Measurements from ENCODE around the gene C19orf85.
A peak's percentile ranks its signal among the peaks of the same experiment; 100 is the strongest.

The C19orf85 gene

DNA sequence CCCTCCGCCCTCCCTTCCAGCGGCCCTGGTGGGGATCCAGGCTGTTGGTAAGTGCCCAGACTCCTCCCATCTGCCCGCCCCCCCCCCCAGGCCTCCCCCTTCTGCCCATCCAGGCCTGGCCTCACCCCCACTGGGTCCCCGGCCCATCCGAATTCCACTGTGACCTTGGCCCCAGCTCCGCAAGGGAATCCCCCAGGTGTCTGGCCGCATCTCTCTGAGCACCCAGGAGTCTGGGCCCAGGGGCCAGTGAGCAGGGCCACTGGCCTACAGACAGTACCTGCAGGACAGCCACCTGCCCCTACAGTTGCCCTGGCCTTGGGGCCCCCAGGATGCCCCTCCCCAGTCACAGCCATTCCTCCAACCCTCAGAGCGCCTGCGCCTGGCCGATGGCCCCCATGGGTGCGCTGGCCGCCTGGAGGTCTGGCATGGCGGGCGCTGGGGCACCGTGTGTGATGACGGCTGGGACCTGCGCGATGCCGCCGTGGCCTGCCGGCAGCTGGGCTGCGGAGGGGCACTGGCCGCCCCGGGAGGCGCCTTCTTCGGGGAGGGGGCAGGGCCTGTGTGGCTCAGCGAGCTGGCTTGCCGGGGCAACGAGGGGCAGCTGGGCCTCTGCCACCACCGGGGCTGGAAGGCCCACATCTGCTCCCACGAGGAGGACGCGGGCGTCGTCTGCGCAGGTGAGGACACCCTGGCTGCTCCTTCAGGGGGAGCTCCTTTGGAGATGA, 24.6 kb upstream of the C19orf85 start:
- DNase-seq = no peak

DNA sequence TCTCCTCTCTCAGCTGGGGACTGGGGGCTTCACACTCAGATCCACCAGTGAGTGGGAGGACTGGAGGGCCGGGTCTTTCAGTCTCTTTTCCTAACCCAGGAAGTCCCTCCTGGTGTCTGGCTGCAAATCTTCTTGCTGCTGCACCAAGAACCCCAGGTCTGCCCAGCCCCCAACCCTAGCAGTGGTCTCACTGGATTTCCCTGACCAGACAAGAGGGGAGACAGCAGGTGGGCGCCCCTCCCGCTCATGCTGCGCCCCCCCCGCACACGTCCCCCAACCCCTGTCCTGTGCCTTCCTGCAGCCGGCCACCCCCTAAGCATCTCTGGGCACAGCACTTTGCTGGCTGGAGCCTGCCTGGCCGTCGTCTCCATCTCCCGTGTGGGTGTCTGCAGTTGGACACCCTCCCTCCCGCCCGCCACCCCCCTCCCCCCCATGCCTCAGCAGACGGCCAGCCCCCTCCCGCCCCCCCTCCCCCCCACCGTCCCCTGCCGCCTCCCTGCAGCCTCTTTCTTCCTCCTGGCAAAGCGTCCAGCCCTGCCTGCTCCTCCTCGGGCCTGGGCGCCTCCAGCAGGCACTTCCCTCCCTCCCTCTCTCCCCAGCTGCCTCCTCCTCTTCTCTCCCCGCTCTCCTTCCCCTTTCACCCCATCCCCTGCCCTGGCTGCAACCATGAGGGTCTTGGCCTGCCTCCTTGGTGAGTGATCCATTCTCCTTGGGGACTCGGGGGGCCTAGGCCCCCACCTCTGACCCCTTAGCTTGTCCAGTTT, 23.6 kb upstream of the C19orf85 start, which contains the start of gene SSC5D:
Gene SSC5D (plus strand): TSS at position 513 of the 764 bp plus-strand sequence. CDS start 154 bp downstream, at position 667.
- DNase-seq = no peak

DNA sequence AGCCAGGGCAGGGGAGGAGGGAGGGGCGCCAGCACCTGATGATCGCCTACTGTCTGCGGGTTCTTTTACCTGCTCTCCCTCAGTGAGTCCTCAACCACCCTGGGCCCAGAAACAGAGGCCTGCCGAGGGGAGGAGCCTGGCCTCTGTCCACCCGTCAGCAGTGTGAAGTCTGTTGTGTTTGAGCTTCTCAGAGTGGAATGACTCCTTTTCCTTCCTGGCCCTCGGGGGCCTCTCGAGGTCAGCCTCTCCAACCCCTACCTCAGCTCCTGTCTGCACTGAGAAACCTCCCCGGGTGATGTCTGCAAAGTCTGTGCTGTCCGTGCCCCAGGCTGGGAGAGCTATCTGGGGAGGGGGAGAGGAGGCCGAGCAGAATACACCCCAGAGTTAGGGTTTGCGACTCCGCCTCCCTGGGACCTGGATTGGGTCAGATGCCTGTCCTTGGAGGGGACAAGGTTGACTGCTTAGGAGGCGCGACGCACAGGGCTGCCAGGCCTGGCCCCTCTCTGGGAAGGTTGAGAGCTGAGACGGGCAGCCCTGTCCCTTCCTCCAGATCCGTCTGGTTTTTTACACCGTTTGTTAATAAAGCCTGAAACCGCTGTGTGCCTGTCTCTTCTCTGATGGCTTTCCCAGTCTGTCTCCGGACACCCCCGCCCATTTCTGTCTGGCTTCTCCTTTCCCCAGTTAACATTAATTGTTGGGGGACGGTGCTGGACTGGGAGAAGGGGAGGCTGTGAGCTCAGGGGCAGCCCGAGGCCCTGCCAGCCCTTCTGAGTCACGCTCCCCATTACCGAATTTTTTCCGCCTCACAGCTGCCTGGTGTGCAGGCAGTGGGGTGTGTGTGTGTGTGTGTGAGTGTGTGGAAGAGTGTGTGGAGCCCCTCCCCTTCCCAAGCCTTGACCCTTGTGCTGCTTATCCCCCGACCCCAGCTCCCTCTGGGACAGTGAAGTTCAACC, 22.7 kb upstream of the C19orf85 start:
- DNase-seq = no peak

DNA sequence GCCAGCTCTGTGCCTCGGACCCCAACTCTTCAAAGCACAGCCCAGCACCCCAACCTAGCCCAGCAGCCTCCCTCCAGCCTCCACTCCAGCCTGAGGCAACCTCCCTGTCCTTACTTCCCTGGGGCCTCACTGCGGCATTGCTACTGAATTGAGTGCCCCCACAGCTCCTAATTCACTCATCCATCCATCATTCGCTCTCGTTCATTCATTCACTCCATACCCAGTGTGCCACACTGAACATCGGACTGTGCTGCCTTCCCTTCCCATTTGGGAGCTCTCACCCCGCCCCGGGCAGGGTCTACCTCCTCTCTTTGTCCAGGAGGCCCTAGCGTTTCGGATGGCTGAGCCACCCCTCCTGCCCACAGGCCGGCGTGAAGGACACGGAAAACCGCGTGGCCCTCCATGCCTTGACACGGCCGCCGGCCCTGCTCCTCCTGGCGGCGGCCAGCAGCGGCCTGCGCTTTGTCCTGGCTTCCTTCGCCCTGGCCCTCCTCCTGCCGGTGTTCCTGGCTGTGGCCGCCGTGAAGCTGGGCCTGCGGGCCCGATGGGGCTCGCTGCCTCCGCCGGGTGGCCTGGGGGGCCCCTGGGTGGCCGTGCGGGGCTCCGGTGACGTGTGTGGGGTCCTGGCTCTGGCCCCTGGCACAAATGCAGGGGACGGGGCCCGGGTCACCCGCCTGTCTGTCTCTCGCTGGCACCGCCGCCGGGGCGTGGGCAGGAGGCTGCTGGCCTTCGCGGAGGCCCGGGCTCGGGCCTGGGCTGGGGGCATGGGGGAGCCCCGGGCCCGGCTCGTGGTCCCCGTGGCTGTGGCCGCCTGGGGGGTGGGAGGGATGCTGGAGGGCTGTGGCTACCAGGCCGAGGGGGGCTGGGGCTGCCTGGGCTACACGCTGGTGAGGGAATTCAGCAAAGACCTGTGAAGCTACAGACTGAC, 21.8 kb upstream of the C19orf85 start:
- no peak for DNase-seq

DNA sequence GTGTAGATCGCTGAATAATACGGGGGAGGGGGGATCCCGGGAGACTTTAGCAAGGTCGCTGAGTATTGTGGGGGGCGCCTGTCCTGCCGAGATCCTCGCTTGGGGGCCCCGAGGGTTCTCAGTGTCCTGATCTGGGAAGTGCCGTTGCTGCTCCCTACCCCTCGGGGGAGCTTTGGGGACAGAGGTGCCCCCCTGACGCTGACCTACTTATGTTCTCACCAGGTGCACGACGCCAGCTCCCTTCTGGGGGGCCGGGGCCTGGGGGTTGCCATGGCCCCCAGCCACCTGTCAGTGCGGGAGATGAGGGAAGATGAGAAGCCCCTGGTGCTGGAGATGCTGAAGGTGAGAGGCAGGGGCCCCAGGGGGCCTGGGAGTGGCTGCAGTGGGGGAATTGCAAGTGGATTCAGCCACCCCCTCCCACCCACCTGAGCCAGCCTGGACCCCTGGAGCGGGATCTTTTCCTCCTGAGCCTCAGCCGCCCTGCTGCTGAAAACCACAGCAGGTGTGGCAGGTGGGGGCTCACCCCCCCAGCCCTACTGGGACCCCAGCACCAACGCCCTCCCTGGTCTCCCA, 21.0 kb upstream of the C19orf85 start:
- DNase-seq = no peak

DNA sequence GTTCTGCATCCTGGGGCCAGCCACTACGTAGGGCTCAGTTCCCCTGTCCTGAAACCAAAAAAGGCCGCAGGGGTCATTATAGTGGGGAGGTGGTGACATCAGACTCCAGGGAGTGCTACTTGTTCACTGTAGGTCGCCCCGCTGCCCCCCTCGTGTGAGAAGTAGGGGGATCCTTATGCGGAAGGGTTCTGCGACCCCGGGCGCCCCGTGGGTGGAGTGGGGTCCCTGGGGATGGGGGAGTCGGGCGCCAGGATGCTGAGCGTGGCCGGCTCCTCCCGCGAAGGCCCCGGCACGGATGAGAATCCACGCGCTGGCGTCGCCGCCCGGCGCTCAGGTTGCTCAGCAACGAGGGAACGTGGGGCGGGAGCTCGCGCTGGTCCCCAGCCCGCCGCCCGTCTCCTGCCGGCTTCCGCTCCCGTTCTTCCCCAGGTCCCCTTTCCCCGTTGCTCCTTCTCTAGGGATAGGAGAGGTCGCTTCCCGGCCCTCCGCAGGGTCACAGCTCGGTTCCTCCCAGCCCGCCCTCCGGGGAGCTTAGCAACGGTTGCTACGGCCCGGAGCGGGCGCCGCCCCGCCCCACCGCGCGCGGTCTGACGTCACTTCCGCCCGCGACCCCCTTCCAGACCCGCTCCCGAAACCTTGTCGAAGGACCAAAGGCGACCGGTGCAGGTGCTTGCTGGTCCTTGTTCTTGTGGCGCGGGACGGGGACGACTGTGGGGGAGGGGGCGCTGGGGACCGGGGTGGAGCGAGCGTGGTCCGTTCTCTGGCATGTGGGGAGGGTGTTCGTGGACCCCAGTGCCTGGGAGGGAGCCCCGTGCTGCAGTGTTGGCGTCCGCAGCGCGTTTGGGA, 20.3 kb upstream of the C19orf85 start, which contains the start of gene NAT14:
Gene NAT14 (plus strand): TSS at position 596 of the 846 bp plus-strand sequence. CDS start 521 bp downstream, outside the sequence.
- peak; percentile 77 for DNase-seq

DNA sequence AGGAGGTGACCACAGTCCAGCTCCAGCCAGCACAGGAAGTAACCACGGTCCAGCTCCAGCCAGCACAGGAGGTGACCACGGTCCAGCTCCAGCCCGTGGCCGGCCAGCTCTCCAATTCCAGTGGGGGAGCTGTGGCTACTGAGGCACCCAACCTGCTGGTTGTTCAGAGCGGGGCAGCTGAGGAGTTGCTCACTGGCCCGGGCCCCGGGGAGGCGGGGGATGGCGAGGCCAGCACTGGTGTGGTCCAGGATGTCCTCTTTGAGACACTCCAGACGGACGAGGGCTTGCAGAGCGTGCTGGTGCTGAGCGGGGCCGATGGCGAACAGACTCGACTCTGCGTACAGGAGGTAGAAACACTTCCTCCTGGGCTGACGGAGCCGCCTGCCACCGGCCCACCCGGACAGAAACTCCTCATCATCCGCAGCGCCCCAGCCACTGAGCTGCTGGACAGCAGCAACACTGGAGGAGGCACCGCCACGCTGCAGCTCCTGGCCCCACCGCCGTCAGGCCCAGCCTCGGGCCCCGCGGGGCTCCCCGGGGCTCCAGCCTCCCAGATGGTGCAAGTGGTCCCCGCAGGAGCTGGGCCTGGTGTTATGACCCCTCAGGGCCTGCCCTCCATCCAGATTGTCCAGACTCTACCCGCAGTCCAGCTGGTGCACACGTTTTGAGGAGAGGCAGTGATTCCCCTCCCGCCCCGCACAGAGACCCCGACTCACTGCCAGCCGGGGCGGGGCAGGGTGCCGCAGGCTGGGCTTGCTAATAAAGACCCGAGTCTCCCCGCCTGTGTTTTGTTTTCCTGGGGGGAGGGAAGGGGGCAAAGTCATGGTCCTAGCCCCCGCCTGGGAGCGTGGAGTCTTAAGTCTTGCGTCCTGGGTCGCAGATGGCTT, 19.4 kb upstream of the C19orf85 start:
- no peak for DNase-seq

DNA sequence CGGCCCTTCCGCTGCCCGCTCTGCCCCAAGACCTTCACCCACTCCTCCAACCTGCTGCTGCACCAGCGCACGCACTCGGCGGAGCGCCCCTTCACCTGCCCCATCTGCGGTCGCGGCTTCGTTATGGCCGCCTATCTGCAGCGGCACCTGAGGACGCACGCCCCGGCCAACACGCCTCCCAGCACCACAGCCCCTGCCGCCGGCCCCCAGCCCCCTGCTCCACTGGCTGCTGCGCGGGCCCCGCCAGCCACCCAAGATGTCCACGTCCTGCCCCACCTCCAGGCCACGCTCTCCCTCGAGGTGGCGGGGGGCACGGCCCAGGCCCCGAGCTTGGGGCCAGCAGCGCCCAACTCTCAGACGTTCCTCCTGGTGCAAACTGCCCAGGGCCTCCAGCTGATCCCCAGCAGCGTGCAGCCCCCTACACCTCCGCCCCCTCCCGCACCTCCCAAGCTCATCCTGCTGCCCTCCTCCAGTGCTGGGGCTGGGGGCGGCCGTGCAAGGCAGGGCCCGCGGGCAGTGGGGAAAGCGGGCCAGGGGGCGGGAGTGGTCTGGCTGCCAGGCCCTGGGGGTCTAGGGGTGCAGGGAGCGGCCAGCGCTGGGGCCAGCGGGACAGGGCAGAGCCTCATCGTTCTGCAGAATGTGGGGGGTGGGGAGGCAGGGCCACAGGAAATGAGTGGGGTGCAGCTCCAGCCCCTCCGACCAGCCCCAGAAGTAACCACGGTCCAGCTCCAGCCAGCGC, 18.6 kb upstream of the C19orf85 start:
- no peak for DNase-seq

DNA sequence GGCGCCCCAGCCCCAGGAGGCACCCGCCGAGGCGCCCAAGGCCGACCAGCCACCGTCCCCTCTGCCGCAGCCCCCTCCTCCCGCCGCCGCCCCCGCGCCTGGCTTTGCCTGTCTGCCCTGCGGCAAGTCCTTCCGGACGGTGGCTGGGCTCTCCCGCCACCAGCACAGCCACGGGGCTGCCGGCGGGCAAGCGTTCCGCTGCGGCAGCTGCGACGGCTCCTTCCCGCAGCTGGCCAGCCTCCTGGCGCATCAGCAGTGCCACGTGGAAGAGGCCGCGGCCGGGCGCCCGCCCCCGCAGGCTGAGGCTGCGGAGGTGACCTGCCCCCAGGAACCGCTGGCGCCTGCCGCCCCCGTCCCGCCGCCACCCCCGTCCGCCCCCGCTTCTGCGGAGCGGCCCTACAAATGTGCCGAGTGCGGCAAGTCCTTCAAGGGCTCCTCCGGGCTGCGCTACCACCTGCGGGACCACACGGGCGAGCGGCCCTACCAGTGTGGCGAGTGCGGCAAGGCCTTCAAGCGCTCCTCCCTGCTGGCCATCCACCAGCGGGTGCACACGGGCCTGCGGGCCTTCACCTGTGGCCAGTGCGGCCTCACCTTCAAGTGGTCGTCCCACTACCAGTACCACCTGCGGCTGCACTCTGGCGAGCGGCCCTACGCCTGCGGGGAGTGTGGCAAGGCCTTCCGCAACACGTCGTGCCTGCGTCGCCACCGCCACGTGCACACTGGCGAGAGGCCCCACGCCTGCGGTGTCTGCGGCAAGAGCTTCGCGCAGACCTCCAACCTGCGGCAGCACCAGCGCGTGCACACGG, 17.8 kb upstream of the C19orf85 start:
- no peak for DNase-seq

DNA sequence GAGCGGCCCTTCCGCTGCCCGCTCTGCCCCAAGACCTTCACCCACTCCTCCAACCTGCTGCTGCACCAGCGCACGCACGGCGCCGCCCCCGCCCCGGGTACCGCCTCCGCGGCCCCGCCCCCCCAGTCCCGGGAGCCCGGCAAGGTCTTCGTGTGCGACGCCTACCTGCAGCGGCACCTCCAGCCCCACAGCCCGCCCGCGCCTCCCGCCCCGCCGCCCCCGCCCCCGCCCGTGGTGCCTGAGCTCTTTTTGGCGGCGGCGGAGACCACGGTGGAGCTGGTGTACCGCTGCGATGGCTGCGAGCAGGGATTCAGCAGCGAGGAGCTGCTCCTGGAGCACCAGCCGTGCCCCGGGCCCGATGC, 17.2 kb upstream of the C19orf85 start:
- DNase-seq = no peak

DNA sequence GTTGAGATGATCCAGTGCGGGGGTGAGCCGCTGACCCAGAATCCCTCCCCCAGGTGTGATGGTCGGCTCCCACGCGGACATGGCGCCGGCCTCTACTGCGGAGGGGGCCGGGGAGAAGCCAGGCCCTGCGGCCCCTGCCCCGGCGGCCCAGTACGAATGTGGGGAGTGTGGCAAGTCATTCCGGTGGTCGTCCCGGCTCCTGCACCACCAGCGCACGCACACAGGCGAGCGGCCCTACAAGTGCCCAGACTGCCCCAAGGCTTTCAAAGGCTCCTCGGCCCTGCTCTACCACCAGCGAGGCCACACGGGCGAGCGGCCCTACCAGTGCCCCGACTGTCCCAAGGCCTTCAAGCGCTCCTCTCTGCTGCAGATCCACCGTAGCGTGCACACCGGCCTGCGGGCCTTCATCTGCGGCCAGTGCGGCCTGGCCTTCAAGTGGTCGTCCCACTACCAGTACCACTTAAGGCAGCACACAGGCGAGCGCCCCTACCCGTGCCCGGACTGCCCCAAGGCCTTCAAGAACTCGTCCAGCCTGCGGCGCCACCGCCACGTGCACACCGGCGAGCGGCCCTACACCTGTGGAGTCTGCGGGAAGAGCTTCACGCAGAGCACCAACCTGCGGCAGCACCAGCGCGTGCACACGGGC, 16.7 kb upstream of the C19orf85 start:
- DNase-seq = no peak

DNA sequence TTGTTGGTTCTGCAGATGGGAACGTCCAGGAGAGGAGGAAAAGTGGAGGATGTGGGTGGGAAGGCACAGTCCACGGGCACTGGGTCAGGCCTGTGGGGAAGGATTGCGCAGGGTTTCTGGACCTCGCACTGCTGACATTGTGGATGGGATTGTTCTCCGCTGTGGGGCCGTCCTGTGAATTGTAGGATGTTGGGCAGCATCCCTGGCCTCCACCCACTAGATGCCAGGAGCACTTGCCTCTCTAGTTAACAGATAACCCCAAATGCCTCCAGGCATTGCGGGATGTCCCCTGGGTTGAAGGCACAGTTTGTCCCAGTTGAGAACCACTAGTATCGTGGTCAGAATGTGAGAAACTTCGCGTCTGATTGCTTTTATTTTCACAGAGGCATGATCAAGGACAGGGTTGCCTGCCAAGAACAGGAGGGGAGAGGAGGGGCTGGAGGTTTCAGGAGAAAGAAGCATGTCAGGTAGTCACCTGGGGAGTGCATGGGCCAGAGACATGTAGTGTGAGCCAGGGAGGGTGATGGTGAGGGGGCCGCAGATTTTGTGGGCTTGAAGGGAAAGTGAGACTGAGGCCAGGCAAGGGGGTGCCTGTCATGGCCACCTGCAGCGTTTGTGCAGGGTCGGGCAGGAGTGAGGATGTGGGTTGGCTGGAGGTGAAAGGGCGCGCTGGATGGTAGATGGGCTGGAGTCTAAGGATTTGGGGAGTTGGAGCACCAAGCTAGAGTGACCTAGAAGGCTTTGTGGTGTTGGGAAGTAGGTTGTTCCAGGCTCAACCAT, 15.1 kb upstream of the C19orf85 start:
- no peak for DNase-seq

DNA sequence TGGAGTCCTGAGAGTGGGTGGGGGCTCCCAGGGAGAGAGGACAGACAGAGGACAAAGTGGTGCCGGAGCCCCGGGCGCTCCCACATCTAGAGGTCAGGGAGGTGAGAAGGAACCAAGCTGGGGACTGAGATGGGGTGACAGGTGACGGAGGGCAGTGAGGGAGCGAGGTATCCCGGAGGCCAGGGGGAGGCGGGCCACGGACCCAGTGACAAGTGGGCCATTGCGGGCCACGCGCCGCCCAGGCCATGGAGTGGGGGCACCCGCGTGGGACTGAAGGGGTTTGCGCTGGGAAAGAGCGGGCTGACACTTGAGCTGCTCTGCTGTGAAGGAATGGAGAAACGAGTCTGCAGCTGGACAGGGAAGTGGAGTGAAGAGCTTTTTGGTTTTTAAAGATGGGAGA, 14.5 kb upstream of the C19orf85 start:
- no peak for DNase-seq

DNA sequence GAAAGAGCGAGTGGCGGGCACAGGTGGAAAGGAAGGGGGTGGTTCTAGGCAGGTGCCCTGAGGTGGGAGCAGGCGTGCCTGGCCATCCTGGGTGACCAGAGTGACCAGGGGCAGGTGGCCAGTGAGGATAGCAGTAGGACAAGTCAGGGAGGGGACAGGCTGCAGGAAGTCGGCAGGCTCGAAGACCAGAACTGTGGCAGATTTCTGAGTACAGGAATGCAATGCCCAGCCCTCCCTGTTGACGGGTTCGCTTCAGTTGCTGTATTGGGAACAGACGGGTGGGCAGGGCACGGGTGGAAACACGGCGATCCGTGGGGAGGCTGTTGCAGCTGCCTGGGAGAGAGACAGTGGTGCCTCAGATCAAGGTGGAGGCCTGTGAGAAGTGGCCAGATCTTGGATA, 13.8 kb upstream of the C19orf85 start:
- DNase-seq = no peak

DNA sequence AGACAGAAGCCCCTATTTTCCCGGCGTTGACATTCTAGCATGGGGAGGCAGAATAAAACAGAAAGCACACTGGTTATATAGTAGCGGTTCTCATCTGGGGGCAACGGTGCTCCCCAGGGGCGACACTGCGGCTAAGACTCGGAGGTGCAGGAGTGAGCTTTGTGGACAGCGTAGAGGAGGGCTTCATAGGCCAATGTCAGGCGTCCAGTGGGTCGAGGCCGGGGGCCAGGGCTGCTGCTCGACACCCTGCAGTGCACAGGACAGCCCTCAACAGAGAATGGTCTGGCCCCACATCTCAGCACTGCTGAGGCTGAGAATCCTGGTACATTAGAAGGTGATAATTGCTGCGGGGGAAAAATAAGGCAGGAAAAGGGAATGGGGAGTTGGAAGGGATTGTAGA, 13.4 kb upstream of the C19orf85 start:
- DNase-seq = no peak

DNA sequence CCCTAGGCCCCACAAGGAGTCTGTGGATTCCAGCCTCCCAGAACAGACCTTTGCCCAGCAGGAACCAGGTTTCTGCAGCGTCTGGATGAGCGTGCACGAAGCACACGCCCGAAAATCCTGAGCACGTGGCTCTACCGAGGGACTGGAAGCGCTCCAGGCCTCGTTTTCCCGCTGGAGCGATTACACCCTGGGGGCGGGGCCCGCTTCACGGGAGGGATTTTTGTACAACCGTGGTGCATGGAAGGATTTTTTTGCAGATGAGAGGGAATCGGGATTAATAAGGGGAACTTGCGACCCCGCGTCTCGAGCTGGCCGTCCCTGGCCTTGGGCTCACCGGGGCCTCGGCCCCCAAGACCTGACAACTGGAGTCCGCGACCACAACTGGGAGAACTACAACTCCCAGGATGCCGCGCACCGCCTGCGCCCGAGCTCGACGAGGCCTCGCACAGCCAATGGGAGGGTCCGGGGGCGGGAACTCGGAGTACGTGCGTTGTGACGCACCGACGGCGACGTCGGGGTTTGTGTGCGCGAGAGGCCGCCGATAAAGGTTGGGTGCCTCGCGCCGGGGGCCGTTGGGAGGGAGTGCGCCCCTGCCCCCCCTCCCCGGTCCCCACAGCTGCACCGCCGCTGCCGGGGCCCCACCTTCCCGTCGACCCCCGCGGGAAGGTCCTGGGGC, 11.7 kb upstream of the C19orf85 start, which contains the start of gene ZNF628:
Gene ZNF628 (plus strand): TSS at position 518 of the 676 bp plus-strand sequence. CDS start 3,294 bp downstream, outside the sequence.
- peak; percentile 94 for DNase-seq
